Hypothalamus (tissue), 51 donors: Measurements from ENCODE around the gene XPO4.

ENCODE experiments used
- DNase-seq, 51 donors: peaks; one replicate each; lab custom pipeline; 2025; lab: John Stamatoyannopoulos, UW

XPO4 gene

DNA sequence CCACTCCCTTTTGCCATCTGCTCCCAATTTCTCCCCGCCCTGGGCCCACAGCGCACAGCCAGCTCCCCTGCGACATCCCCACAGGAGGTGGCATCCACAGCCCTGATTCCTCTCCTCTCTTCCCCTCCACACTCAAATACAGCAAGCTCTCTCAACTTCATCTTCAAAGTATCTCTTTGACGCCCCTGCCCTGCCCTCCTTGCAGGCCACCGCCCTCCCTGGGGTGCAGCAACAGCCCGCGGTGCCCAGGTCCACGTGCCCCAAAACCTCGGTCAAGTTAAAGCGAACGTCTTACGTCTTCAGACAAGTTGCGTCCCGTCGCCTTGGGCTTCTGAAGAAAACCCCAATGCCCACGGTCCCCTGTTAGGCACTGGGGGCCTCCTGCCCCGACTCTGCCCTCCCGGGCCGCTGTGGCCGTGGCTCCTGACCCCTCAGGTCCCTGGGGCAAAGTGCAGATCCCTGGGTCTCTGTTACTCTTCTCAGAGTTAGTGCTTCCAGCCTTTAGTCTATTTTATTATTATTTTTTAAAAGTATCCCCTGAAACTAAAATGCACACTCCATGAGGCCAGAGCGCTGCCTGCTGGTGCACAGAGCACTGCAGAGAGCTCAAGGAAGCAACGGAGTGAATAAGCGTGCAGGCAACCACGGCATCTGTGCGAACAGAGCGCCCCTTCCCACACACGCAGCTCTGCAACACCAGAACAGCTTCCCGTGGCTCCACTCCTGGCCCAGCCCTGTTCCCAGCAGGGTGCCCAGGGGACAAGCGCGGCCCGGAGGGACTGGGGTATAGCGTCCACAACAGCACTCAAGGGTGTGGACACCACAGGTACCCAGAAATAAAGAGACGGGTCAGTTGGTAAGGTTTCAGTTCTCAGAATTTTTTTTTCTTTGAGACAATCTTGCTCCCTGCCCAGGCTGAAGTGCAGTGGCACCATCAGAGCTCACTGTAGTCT is 172.6 kb downstream of the XPO4 start:
- no peak for DNase-seq

DNA sequence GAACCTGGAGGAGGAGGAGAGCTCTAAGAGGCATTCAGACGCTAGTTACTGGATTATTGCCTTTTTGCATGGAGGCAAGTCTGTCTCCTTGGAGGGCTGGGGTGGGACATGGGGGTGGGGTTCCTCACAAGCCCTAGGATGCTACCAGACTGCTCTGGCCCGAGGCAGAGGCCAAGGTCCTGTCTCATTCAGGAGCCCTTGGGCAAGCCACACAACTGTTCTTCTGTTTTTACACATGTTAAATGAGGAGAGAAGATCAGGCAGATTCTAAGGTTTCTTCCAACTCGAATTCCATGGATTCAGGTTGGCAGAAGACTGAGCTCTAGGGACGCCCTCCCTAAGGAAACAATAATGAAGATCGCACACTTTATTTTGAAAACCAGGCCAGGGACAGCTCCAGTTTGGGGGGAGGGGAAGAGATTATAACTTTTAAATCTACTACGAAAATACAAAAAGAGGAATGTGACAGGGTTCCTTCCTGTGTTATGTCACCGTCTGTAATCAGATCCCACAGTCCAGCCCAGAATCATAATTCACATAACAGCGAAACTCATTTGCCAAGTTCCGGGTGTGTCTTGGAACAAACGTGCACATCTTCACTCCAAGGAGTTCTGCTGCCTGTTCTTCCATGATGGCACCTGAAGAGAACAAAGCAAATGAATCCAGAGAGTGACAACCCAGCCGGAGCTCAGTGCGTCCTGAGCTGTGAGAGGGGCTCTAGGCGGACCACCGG is 173.8 kb downstream of the XPO4 start:
- no peak for DNase-seq

DNA sequence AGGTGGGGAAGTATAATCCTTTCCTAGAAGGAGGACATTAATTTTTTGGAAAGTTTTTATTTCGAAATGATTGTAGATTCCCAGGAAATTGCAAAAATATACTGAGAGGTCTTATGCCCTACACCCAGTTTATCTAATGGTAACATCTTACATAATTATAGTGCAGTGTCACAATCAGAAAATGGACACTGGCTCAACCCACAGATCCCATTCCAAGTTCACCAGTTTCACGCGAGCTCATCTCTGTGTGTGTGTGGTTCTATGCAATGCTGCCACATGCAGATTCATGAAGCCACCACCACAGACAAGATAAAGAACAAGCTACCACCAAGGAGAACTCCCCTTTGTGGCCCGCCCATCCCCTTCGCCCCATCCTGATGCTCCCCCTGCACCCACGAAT is 174.7 kb downstream of the XPO4 start:
- DNase-seq = no peak
